Keratinocyte (primary cell): ENCODE measurements around the gene PDZD11. TPM values are rescaled to one million over a fixed set of nuclear protein-coding genes. Genes with fewer than 3 reads are reported as not detected.
"Not testable (repeated sequence)": the region's sequence is repeated elsewhere in the genome, so short reads cannot be mapped to it uniquely, and the experiment has no call there.

ENCODE experiments used
- DNase-seq: peaks from one replicate; pipeline ENCODE4 v3.0.0-alpha.2; 2011; ENCODE audit warnings: low read depth, missing footprints, low spot score
- FAIRE-seq: peaks from 2 replicates; lab custom pipeline; 2011; peaks lifted over from hg19 to GRCh38; lab: Jason Lieb, UNC
- H2AFZ ChIP-seq: 2 replicates; pipeline ENCODE4 v1.6.0; 2012; ENCODE audit warnings: low read length, control low read depth, inconsistent platforms; ENCODE audit not compliant: control insufficient read depth
- H3K27ac ChIP-seq: 2 replicates; pipeline ENCODE4 v1.5.1; 2011; ENCODE audit warnings: low read length; ENCODE audit not compliant: control insufficient read depth, insufficient read depth
- H3K27me3 ChIP-seq: 3 replicates; pipeline ENCODE4 v1.6.0; 2011; ENCODE audit warnings: low read length; ENCODE audit not compliant: control insufficient read depth, insufficient read depth; ENCODE audit errors: extremely low read depth
- H3K36me3 ChIP-seq, 2 experiments: 2 replicates in 1 of 2; 3 replicates in 1 of 2; pipeline ENCODE4 v1.5.1; 2011; ENCODE audit warnings: low read length in 2 of 2, mild to moderate bottlenecking in 1 of 2; ENCODE audit not compliant: control insufficient read depth in 2 of 2, insufficient read depth in 2 of 2; ENCODE audit errors: extremely low read depth in 1 of 2
- H3K4me1 ChIP-seq: 3 replicates; pipeline ENCODE4 v1.5.1; 2011; ENCODE audit warnings: low read length; ENCODE audit not compliant: control insufficient read depth, insufficient read depth; ENCODE audit errors: extremely low read depth
- H3K4me2 ChIP-seq: 3 replicates; pipeline ENCODE4 v1.6.0; 2011; ENCODE audit warnings: low read depth, low read length; ENCODE audit not compliant: control insufficient read depth, insufficient read depth; ENCODE audit errors: extremely low read depth
- H3K4me3 ChIP-seq, 3 experiments: fragments of 200-600 bp in 1 of 3; sonication (generic) in 1 of 3; 2 replicates in 2 of 3; 3 replicates in 1 of 3; pipeline ENCODE4 v1.5.1; 2011 to 2016; ENCODE audit warnings: low read length in 3 of 3, mild to moderate bottlenecking in 3 of 3, control low read depth in 2 of 3, inconsistent platforms in 1 of 3, low read depth in 1 of 3, mixed read lengths in 1 of 3, mixed run types in 1 of 3, moderate library complexity in 1 of 3; ENCODE audit not compliant: control insufficient read depth in 2 of 3, insufficient read depth in 2 of 3; ENCODE audit errors: extremely low read depth in 1 of 3
- H3K79me2 ChIP-seq: 2 replicates; pipeline ENCODE4 v1.6.0; 2012; ENCODE audit warnings: low read length; ENCODE audit not compliant: control insufficient read depth, insufficient read depth
- H3K9ac ChIP-seq: 3 replicates; pipeline ENCODE4 v1.6.0; 2011; ENCODE audit warnings: low read length; ENCODE audit not compliant: control insufficient read depth, insufficient read depth; ENCODE audit errors: extremely low read depth
- H3K9me1 ChIP-seq: 3 replicates; pipeline ENCODE4 v1.6.0; 2011; ENCODE audit warnings: low read length; ENCODE audit not compliant: control insufficient read depth, insufficient read depth; ENCODE audit errors: extremely low read depth
- H3K9me3 ChIP-seq: 2 replicates; pipeline ENCODE4 v1.5.1; 2012; ENCODE audit warnings: low read depth, low read length; ENCODE audit not compliant: control insufficient read depth
- H4K20me1 ChIP-seq: 3 replicates; pipeline ENCODE4 v1.6.0; 2011; ENCODE audit warnings: low read length; ENCODE audit not compliant: control insufficient read depth, insufficient read depth; ENCODE audit errors: extremely low read depth
- EZH2 ChIP-seq: IDR thresholded peaks from one replicate; pipeline ENCODE4 v1.6.1; 2012; ENCODE audit warnings: inconsistent platforms, mild to moderate bottlenecking, low read length, moderate library complexity
- dilution Hi-C: fragments of 300-500 bp; cut with MboI; formaldehyde crosslinking; loops from one replicate; pipeline ENCODE4 v1.7.0; 2020; ENCODE audit warnings: low sequenced_read_pairs; ENCODE audit not compliant: extremely low pct_ligation_motif_present
- polyA plus RNA-seq, 5 experiments: library from polyadenylated mRNA; depleted of rRNA in 3 of 5; stranded (reverse) in 3 of 5; stranded (forward) in 1 of 5; unstranded in 1 of 5; fragments of >200 nt; gene quantifications; 1 replicate in 1 of 5; 2 replicates in 3 of 5; 3 replicates in 1 of 5; pipeline versions ENCODE4 v1.2.1 to v1.2.3, GENCODE V29; 2011 to 2012; ENCODE audit warnings: missing spikeins in 2 of 5, low read depth in 1 of 5, low replicate concordance in 1 of 5
- TF ChIP-seq, protein P1 (sequence below), 3 experiments: IDR thresholded peaks in 1 of 3; conservative IDR thresholded peaks in 1 of 3; optimal IDR thresholded peaks in 1 of 3; 2 replicates in 2 of 3; 3 replicates in 1 of 3; pipeline versions ENCODE3 to v1.5.1; 2011; ENCODE audit warnings: low read length in 3 of 3, mild to moderate bottlenecking in 3 of 3, moderate library complexity in 2 of 3, control low read depth in 1 of 3, inconsistent platforms in 1 of 3; ENCODE audit not compliant: insufficient read depth in 2 of 3; ENCODE audit errors: extremely low read depth in 1 of 3

Gene PDZD11
- polyA plus RNA-seq, 1 donor (not counting 4 experiments of a cell fraction or from before 2014, with no cell fraction given), result 102 TPM

GRCh38 chrX:70331161-70331560 lies 41.4 kb upstream of the PDZD11 start:
- no peak for TF ChIP-seq EZH2
- TF ChIP-seq, protein P1, sequence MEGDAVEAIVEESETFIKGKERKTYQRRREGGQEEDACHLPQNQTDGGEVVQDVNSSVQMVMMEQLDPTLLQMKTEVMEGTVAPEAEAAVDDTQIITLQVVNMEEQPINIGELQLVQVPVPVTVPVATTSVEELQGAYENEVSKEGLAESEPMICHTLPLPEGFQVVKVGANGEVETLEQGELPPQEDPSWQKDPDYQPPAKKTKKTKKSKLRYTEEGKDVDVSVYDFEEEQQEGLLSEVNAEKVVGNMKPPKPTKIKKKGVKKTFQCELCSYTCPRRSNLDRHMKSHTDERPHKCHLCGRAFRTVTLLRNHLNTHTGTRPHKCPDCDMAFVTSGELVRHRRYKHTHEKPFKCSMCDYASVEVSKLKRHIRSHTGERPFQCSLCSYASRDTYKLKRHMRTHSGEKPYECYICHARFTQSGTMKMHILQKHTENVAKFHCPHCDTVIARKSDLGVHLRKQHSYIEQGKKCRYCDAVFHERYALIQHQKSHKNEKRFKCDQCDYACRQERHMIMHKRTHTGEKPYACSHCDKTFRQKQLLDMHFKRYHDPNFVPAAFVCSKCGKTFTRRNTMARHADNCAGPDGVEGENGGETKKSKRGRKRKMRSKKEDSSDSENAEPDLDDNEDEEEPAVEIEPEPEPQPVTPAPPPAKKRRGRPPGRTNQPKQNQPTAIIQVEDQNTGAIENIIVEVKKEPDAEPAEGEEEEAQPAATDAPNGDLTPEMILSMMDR (optimal IDR thresholded peaks at IDR 0.05 in 1 of 3, IDR thresholded peaks at IDR 0.05 in 1 of 3, conservative IDR thresholded peaks at IDR 0.05 in 1 of 3; ENCODE audit: extremely low read depth in 1 of 3, insufficient read depth in 2 of 3, low read length in 3 of 3), result no peak
- Histone ChIP-seq H3K4me2 (no peak overlapping the region), H3K36me3 (no peaks in the 10 kb centered on the region), H3K9me1 (no peaks in the 10 kb centered on the region), H3K4me1 (no peaks in the 10 kb centered on the region), H3K27me3 (no peaks in the 10 kb centered on the region), H3K4me3 (no peak overlapping the region), H4K20me1 (no peaks in the 10 kb centered on the region), H2AFZ (no peak overlapping the region), H3K79me2 (no peaks in the 10 kb centered on the region), H3K9me3 (no peaks in the 10 kb centered on the region), H3K9ac (no peak overlapping the region), H3K27ac (no peak overlapping the region)
- no peak for DNase-seq
- FAIRE-seq, result no peak
- dilution Hi-C loops, result no loop called here

DNA sequence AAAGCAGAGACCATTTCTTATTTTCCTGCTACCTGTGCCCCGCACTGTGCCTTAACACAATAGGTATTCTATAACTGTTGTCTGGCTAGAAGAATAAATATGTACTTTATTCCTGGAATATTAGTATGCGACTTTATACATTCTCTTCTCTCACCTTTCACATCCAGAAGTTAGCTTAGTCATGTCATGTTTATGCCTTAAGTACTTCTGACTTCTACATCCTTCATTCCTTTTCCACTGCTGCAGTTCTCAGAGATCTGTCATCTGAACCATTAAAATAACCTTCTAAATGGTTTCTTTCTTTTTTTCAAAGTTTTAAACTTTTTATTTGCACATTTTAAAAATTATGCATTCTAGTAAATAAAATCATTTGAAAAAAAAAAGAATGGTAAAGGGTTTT lies 34.6 kb upstream of the PDZD11 start:
- Histone ChIP-seq H3K9me3 (no peaks in the 10 kb centered on the region), H3K4me3 (no peak overlapping the region), H3K27ac (no peak overlapping the region), H3K36me3 (no peaks in the 10 kb centered on the region), H3K79me2 (no peaks in the 10 kb centered on the region), H3K9me1 (no peaks in the 10 kb centered on the region), H3K4me2 (no peak overlapping the region), H2AFZ (no peak overlapping the region), H3K4me1 (no peaks in the 10 kb centered on the region), H3K9ac (no peak overlapping the region), H4K20me1 (no peaks in the 10 kb centered on the region), H3K27me3 (no peaks in the 10 kb centered on the region)
- DNase-seq (no peak), FAIRE-seq (no peak)
- no peak for TF ChIP-seq EZH2
- TF ChIP-seq, protein P1 (optimal IDR thresholded peaks at IDR 0.05 in 1 of 3, IDR thresholded peaks at IDR 0.05 in 1 of 3, conservative IDR thresholded peaks at IDR 0.05 in 1 of 3; ENCODE audit: extremely low read depth in 1 of 3, insufficient read depth in 2 of 3, low read length in 3 of 3), result no peak
- dilution Hi-C loops, result no loop called here

GRCh38 chrX:70323628-70324027 lies 33.9 kb upstream of the PDZD11 start:
- dilution Hi-C loops, result not testable (repeated sequence)

More at GRCh38 chrX:70323628-70324027, 33.9 kb upstream of the PDZD11 start:
- not testable (repeated sequence) for H2AFZ ChIP-seq, DNase-seq, H3K9ac ChIP-seq, H3K9me3 ChIP-seq, H3K27me3 ChIP-seq, H3K4me1 ChIP-seq, H3K27ac ChIP-seq, H4K20me1 ChIP-seq, H3K9me1 ChIP-seq, H3K79me2 ChIP-seq, H3K36me3 ChIP-seq, FAIRE-seq, H3K4me3 ChIP-seq, H3K4me2 ChIP-seq
